Ascending aorta (tissue), 2 donors: ENCODE results near the gene GPR78. TPM values are rescaled to one million over a fixed set of nuclear protein-coding genes. Genes with fewer than 3 reads are reported as not detected.

Experiments used
- DNase-seq, 2 donors: peaks; one replicate each; pipeline ENCODE4 v3.0.0-alpha.2; 2019; ENCODE audit warnings: low spot score in 2 of 2
- H3K27ac ChIP-seq, 2 donors: fragments of 200-600 bp; sonication (generic); one replicate each; pipeline ENCODE4 v1.5.1; 2016 to 2017; ENCODE audit warnings: mild to moderate bottlenecking in 1 of 2
- H3K27me3 ChIP-seq: fragments of 200-600 bp; sonication (generic); one replicate; pipeline ENCODE4 v1.5.1; 2017
- H3K36me3 ChIP-seq, 2 donors: fragments of 200-600 bp; sonication (generic); one replicate each; pipeline ENCODE4 v1.5.1; 2016
- H3K4me1 ChIP-seq, 2 donors: fragments of 200-600 bp; sonication (generic); one replicate each; pipeline ENCODE4 v1.5.1; 2016 to 2017; ENCODE audit warnings: mild to moderate bottlenecking in 1 of 2
- H3K4me3 ChIP-seq, 2 donors: fragments of 200-600 bp; sonication (generic); one replicate each; pipeline ENCODE4 v1.5.1; 2016 to 2017; ENCODE audit warnings: mild to moderate bottlenecking in 1 of 2
- H3K9me3 ChIP-seq, 2 donors: fragments of 200-600 bp; sonication (generic); one replicate each; pipeline ENCODE4 v1.5.1; 2016
- intact Hi-C: fragments of 100-400 bp; cut with DNase I; formaldehyde crosslinking; loops from one replicate; pipeline ENCODE4 v1.15.1; 2023
- total RNA-seq: library from RNA; depleted of rRNA; stranded (reverse); fragments of >200 nt; gene quantifications from one replicate; pipeline ENCODE4 v1.1.0, GENCODE V29; 2016
- TF ChIP-seq, protein P1 (sequence below), 3 experiments: fragments of 200-600 bp in 2 of 3; fragments of 450-650 bp in 1 of 3; sonication (generic) in 2 of 3; IDR thresholded peaks; one replicate each; pipeline ENCODE4 v1.5.1; 2016 to 2019; ENCODE audit warnings: antibody characterized with exemption in 3 of 3, mild to moderate bottlenecking in 1 of 3, moderate library complexity in 1 of 3

Gene GPR78
- total RNA-seq, 1 donor from 2014 or later: not detected

DNA sequence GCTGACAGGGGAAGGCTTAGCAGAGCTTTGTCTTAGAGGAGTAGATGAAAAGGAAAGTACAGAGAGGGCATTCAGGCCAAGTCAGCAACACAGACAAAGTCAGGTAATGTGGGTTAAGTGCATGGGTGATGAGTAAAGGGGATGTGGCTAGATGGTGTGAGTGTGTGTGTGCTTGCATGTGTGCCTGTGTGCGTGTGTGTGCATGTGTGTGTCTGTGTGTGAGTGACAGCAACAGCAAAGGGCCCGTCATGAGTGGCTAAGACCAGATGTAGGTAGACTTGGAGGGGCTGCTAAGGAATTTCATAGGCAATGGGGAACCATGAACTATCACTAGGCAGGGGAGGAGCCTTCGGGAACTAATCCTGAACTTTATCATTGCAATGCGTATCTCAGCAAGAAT is 2.2 kb upstream of the GPR78 start:
- TF ChIP-seq, protein P1, sequence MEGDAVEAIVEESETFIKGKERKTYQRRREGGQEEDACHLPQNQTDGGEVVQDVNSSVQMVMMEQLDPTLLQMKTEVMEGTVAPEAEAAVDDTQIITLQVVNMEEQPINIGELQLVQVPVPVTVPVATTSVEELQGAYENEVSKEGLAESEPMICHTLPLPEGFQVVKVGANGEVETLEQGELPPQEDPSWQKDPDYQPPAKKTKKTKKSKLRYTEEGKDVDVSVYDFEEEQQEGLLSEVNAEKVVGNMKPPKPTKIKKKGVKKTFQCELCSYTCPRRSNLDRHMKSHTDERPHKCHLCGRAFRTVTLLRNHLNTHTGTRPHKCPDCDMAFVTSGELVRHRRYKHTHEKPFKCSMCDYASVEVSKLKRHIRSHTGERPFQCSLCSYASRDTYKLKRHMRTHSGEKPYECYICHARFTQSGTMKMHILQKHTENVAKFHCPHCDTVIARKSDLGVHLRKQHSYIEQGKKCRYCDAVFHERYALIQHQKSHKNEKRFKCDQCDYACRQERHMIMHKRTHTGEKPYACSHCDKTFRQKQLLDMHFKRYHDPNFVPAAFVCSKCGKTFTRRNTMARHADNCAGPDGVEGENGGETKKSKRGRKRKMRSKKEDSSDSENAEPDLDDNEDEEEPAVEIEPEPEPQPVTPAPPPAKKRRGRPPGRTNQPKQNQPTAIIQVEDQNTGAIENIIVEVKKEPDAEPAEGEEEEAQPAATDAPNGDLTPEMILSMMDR (IDR thresholded peaks at IDR 0.05): no peak
- H3K9me3 ChIP-seq: no peaks in the 10 kb centered on the region
- DNase-seq: no peak
- no peak overlapping the region for H3K4me3 ChIP-seq
- intact Hi-C loops: no loop called here
- H3K36me3 ChIP-seq: no peaks in the 10 kb centered on the region
- no peaks in the 10 kb centered on the region for H3K4me1 ChIP-seq
- H3K27ac ChIP-seq: no peak overlapping the region
- peaks cover 3% of the 10 kb centered on the region for H3K27me3 ChIP-seq

DNA sequence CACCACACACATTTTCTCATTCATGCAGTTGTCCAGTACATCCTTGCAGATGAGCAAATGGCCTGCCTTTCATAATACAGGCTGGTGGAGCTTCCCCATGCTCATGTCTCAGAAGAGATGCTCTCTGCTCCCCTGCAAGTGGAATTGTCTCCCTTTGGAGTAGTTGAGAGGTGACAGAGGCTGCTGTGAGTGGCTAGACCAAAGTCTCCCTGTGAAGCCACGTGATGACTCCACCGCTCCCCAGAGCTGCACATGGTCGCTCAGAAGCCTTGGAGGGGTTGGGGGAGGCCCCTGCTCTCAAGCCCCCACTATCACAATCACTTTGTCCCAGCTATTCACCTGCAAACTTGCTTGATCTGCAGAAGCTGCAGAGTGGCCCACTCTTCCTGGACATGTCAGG is 1.5 kb upstream of the GPR78 start:
- Histone ChIP-seq H3K27me3 (peaks cover 3% of the 10 kb centered on the region), H3K4me3 (no peak overlapping the region), H3K4me1 (no peaks in the 10 kb centered on the region), H3K36me3 (no peaks in the 10 kb centered on the region), H3K9me3 (no peaks in the 10 kb centered on the region), H3K27ac (no peak overlapping the region)
- TF ChIP-seq, protein P1 (IDR thresholded peaks at IDR 0.05): no peak
- no peak for DNase-seq
- intact Hi-C loops: no loop called here

DNA sequence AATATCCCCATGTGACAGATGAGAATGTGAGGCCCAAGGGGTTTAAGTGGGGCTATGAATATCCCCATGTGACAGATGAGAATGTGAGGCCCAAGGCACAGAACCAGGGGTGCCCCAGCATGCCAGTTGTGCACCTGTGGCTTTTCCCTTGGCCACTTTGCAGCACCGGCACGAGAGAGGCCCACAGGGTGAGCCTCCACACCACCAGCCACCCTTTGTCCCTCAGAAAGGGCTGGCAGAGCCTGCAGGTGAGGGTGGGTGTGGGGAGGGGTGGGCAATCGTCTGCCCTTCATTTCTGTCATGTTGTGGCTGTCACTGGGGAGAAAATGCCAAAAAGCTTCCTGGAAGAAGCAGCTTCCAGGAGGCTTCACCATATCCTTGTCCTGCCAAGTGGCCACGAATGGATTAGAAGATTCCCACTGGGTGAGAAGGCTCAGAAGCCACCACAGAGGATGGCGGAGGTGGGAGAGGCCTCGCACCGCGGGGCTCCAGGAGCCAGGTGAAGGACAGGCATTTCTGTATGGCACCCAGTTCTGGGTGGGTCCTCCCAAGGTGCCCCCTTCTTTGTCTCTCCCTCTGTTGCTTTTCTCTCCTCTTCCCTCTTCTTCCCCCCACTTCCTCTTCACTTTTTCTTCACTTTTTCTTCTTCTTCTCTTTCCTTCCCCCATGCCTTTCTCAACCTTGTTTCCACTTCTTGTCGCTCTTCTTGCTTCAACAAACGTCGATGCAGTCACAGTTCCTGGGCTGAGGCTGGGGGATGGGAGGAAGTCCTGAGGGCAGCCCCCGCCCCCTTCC is 469 bp upstream of the GPR78 start:
- no peak for DNase-seq
- H3K27me3 ChIP-seq: peaks cover 3% of the 10 kb centered on the region
- H3K4me1 ChIP-seq: no peaks in the 10 kb centered on the region
- TF ChIP-seq, protein P1 (IDR thresholded peaks at IDR 0.05): no peak
- no peaks in the 10 kb centered on the region for H3K9me3 ChIP-seq
- H3K4me3 ChIP-seq: no peak overlapping the region
- H3K36me3 ChIP-seq: no peaks in the 10 kb centered on the region
- intact Hi-C loops: no loop called here
- H3K27ac ChIP-seq: no peak overlapping the region

DNA sequence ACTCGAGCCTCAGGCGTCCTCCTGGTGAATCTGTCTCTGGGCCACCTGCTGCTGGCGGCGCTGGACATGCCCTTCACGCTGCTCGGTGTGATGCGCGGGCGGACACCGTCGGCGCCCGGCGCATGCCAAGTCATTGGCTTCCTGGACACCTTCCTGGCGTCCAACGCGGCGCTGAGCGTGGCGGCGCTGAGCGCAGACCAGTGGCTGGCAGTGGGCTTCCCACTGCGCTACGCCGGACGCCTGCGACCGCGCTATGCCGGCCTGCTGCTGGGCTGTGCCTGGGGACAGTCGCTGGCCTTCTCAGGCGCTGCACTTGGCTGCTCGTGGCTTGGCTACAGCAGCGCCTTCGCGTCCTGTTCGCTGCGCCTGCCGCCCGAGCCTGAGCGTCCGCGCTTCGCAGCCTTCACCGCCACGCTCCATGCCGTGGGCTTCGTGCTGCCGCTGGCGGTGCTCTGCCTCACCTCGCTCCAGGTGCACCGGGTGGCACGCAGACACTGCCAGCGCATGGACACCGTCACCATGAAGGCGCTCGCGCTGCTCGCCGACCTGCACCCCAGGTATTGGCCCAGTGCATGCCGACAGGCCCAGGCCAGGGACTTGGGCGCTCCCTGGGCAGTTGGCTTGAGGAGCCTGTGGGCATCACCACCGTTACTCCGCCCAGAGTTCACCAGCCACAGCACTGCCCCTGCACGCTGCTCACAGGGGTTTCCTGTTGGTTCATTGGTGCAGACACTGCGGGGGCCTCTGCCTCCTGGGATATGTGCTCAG is 1.1 kb downstream of the GPR78 start:
- H3K27ac ChIP-seq: no peak overlapping the region
- no peak overlapping the region for H3K4me3 ChIP-seq
- H3K36me3 ChIP-seq: no peaks in the 10 kb centered on the region
- no peak for DNase-seq
- TF ChIP-seq, protein P1 (IDR thresholded peaks at IDR 0.05): no peak
- intact Hi-C loops: no loop called here
- H3K27me3 ChIP-seq: peaks cover 3% of the 10 kb centered on the region
- H3K4me1 ChIP-seq: no peaks in the 10 kb centered on the region
- H3K9me3 ChIP-seq: no peaks in the 10 kb centered on the region

DNA sequence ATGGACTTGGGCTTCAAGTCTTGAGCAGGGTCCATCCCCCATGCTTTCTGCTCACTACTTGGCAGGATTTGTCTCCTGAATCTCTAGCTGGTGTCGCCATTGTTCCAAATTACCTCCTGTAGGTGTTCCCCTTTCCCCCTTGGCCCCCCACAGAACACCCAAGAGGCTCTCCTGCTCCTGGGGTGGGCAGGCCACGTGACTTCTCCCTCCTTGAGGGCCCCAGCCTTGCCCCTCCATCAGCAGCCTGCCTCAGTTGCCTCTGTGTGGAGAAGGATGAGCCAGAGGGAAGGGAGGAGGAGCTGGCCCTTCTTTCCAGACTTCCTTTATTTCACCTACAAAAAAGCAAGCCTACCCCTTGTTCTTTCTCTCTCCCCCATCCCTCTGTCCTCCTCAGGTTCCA is 1.8 kb downstream of the GPR78 start:
- intact Hi-C loops: no loop called here
- Histone ChIP-seq H3K27me3 (peaks cover 3% of the 10 kb centered on the region), H3K4me3 (no peak overlapping the region), H3K27ac (no peak overlapping the region), H3K9me3 (no peaks in the 10 kb centered on the region), H3K36me3 (no peaks in the 10 kb centered on the region), H3K4me1 (no peaks in the 10 kb centered on the region)
- TF ChIP-seq, protein P1 (IDR thresholded peaks at IDR 0.05): no peak
- no peak for DNase-seq
